Measurements from ENCODE around the gene CDC25B. TPM values are rescaled to one million over a fixed set of nuclear protein-coding genes. Genes with fewer than 3 reads are reported as not detected.

The CDC25B gene
- total RNA-seq, 1 experiment from 2014 or later = 66.7 TPM

DNA sequence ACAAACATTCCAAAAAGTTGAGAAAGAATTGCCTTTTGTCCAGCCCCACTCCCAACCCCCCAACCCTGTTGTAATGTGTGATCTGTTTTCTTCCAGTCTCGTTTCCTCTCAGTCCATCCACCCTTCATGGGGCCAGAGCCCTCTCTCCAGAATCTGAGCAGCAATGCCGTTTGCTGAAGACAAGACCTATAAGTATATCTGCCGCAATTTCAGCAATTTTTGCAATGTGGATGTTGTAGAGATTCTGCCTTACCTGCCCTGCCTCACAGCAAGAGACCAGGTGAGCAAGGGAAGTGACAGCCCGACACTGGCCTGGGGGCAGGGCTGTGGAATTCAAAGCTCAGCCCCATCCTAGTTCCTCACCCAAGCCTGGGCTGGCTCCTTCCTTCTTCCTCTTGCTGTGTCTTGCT, 58.4 kb downstream of the CDC25B start:
- Histone ChIP-seq H3K27me3 (replicated peaks; ENCODE audit: control insufficient read depth, insufficient read depth, low read length) (no peaks in the 10 kb centered on the region), H3K36me3 (ENCODE audit: control insufficient read depth, insufficient read depth, low read length) (peaks cover 4% of the 10 kb centered on the region), H3K4me1 (peaks cover 4% of the 10 kb centered on the region), H3K4me3 (ENCODE audit: low read depth, low read length) (no peak overlapping the region), H3K9me3 (no peaks in the 10 kb centered on the region)
- TF ChIP-seq, protein P1, sequence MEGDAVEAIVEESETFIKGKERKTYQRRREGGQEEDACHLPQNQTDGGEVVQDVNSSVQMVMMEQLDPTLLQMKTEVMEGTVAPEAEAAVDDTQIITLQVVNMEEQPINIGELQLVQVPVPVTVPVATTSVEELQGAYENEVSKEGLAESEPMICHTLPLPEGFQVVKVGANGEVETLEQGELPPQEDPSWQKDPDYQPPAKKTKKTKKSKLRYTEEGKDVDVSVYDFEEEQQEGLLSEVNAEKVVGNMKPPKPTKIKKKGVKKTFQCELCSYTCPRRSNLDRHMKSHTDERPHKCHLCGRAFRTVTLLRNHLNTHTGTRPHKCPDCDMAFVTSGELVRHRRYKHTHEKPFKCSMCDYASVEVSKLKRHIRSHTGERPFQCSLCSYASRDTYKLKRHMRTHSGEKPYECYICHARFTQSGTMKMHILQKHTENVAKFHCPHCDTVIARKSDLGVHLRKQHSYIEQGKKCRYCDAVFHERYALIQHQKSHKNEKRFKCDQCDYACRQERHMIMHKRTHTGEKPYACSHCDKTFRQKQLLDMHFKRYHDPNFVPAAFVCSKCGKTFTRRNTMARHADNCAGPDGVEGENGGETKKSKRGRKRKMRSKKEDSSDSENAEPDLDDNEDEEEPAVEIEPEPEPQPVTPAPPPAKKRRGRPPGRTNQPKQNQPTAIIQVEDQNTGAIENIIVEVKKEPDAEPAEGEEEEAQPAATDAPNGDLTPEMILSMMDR (IDR thresholded peaks at IDR 0.05; ENCODE audit: insufficient read depth in 1 of 2, low read depth in 1 of 2, low read length in 1 of 2, severe bottlenecking in 1 of 2, unreplicated experiment in 1 of 2) = no peak
- Mint-ChIP-seq H3K4me1 (ENCODE audit: low read depth, unreplicated experiment) (peaks cover 11% of the 10 kb centered on the region), H3K27ac (ENCODE audit: unreplicated experiment) (peak overlapping the region; percentile 84), H3K27me3 (ENCODE audit: insufficient read depth, unreplicated experiment) (no peaks in the 10 kb centered on the region), H3K9me3 (ENCODE audit: unreplicated experiment) (no peaks in the 10 kb centered on the region), H3K36me3 (ENCODE audit: insufficient read depth, unreplicated experiment) (peaks cover 61% of the 10 kb centered on the region), H3K4me3 (ENCODE audit: unreplicated experiment) (peak overlapping the region; percentile 37)
- DNase-seq = peak; percentile 72 to 83
- no TSS peak for BruUV-seq (replicated peaks)
- POLR2A ChIA-PET = interaction anchor here (0.7 to 1.2 kb wide), 3 partner anchors 12 to 34 kb away, joined by 4 to 10 read pairs (median 7); partner anchors contain the start of gene AP5S1
- intact Hi-C loops (cut with micrococcal nuclease; ENCODE audit: unreplicated experiment) = loop anchor here (1.0 kb wide), 2 partner anchors 8 to 34 kb away; partner anchors contain the start of genes AP5S1 and MAVS
- CTCF ChIA-PET = interaction anchor here (0.7 to 1.4 kb wide), 8 partner anchors 12 to 218 kb away, joined by 3 to 8 read pairs (median 6); partner anchors contain the start of genes AP5S1, CENPB and SPEF1

Other genes starting within 250 kb of the CDC25B start
- gene GFRA4, start 132.9 kb upstream of the CDC25B start, total RNA-seq (2022) = not detected in 2 replicates
- gene ADAM33, start 114.3 kb upstream of the CDC25B start, total RNA-seq (2022) = 0.12 and 0.23 TPM in 2 replicates
- gene SIGLEC1, start 83.7 kb upstream of the CDC25B start, total RNA-seq (2022) = not detected in 2 replicates
- gene HSPA12B, start 63.6 kb upstream of the CDC25B start, total RNA-seq (2022) = not detected in 2 replicates
- 54.7 and 56.1 TPM in 2 replicates for gene ADISSP, start 28.6 kb upstream of the CDC25B start, total RNA-seq (2022)
- not detected in 2 replicates for gene SPEF1, start 14.9 kb upstream of the CDC25B start, total RNA-seq (2022)
- 72.7 and 84.3 TPM in 2 replicates for gene CENPB, start 9.6 kb upstream of the CDC25B start, total RNA-seq (2022)
- 14.9 and 17.3 TPM in 2 replicates for gene AP5S1, start 24.2 kb downstream of the CDC25B start, total RNA-seq (2022)
- 49.3 and 56.4 TPM in 2 replicates for gene MAVS, start 50.5 kb downstream of the CDC25B start, total RNA-seq (2022)
- 55.8 and 58.3 TPM in 2 replicates for gene PANK2, start 93.1 kb downstream of the CDC25B start, total RNA-seq (2022)
- gene RNF24, start 219.2 kb downstream of the CDC25B start, total RNA-seq (2022) = 9.1 and 12.4 TPM in 2 replicates

All from Caco-2 (cell line).